Skeletal muscle satellite cell (primary cell): ENCODE results near the gene ADGRG7. TPM values are rescaled to one million over a fixed set of nuclear protein-coding genes. Genes with fewer than 3 reads are reported as not detected.

Source experiments
- H3K27me3 ChIP-seq: 2 replicates; pipeline ENCODE4 v1.7.0; 2013; ENCODE audit warnings: low read length; ENCODE audit not compliant: control insufficient read depth, insufficient read depth
- H3K36me3 ChIP-seq: 2 replicates; pipeline ENCODE4 v1.7.0; 2013; ENCODE audit warnings: mild to moderate bottlenecking, control low read depth, low read length; ENCODE audit not compliant: insufficient read depth
- H3K4me1 ChIP-seq: 2 replicates; pipeline ENCODE4 v1.7.0; 2013; ENCODE audit warnings: low read length; ENCODE audit not compliant: control insufficient read depth, insufficient read depth
- H3K4me2 ChIP-seq: 2 replicates; pipeline ENCODE4 v1.7.0; 2013; ENCODE audit warnings: mild to moderate bottlenecking, low read length
- H3K4me3 ChIP-seq: 2 replicates; pipeline ENCODE4 v1.7.0; 2013; ENCODE audit warnings: low read length
- H3K9ac ChIP-seq: 2 replicates; pipeline ENCODE4 v1.7.0; 2013; ENCODE audit warnings: mild to moderate bottlenecking, low read depth, low read length, moderate library complexity
- H3K9me3 ChIP-seq: replicated peaks from 2 replicates; pipeline ENCODE4 v1.7.0; 2013; ENCODE audit warnings: mild to moderate bottlenecking, control low read depth, low read length
- small RNA-seq: library from RNA; depleted of rRNA; stranded (forward); fragments of <200 nt; gene quantifications from one replicate; pipeline ENCODE3, GENCODE V24; 2012

ADGRG7 gene

GRCh38 chr3:100730524-100730923, 121.1 kb downstream of the ADGRG7 start:
- Histone ChIP-seq H3K4me1 (peaks cover 4% of the 10 kb centered on the region), H3K4me3 (no peak overlapping the region), H3K9ac (no peak overlapping the region), H3K36me3 (peaks cover 89% of the 10 kb centered on the region), H3K27me3 (no peaks in the 10 kb centered on the region), H3K4me2 (no peak overlapping the region), H3K9me3 (no peaks in the 10 kb centered on the region)

- H3K4me3 ChIP-seq, result no peak overlapping the region
- H3K27me3 ChIP-seq, result no peaks in the 10 kb centered on the region
- no peak overlapping the region for H3K4me2 ChIP-seq
- H3K9me3 ChIP-seq, result no peaks in the 10 kb centered on the region
- peaks cover 4% of the 10 kb centered on the region for H3K4me1 ChIP-seq
- no peak overlapping the region for H3K9ac ChIP-seq
- H3K36me3 ChIP-seq, result peaks cover 88% of the 10 kb centered on the region
Observed at GRCh38 chr3:100732435-100732834, 123.0 kb downstream of the ADGRG7 start.

GRCh38 chr3:100737334-100737733, 127.9 kb downstream of the ADGRG7 start:
- Histone ChIP-seq H3K9ac (no peak overlapping the region), H3K9me3 (no peaks in the 10 kb centered on the region), H3K4me1 (no peaks in the 10 kb centered on the region), H3K36me3 (peaks cover 92% of the 10 kb centered on the region), H3K4me3 (no peak overlapping the region), H3K27me3 (no peaks in the 10 kb centered on the region), H3K4me2 (no peak overlapping the region)

GRCh38 chr3:100740207-100740606, 130.8 kb downstream of the ADGRG7 start:
- no peaks in the 10 kb centered on the region for H3K27me3 ChIP-seq
- H3K36me3 ChIP-seq, result peaks cover 85% of the 10 kb centered on the region
- H3K4me1 ChIP-seq, result no peaks in the 10 kb centered on the region
- no peak overlapping the region for H3K4me3 ChIP-seq
- H3K9ac ChIP-seq, result no peak overlapping the region
- H3K9me3 ChIP-seq, result no peaks in the 10 kb centered on the region
- H3K4me2 ChIP-seq, result no peak overlapping the region

- Histone ChIP-seq H3K36me3 (peaks cover 81% of the 10 kb centered on the region), H3K4me3 (no peak overlapping the region), H3K4me2 (no peak overlapping the region), H3K9me3 (no peaks in the 10 kb centered on the region), H3K27me3 (no peaks in the 10 kb centered on the region), H3K4me1 (no peaks in the 10 kb centered on the region), H3K9ac (no peak overlapping the region)
Observed at GRCh38 chr3:100743535-100743934, 134.1 kb downstream of the ADGRG7 start.

- Histone ChIP-seq H3K27me3 (no peaks in the 10 kb centered on the region), H3K9me3 (no peaks in the 10 kb centered on the region), H3K36me3 (peaks cover 81% of the 10 kb centered on the region), H3K4me2 (no peak overlapping the region), H3K9ac (no peak overlapping the region), H3K4me3 (no peak overlapping the region), H3K4me1 (no peaks in the 10 kb centered on the region)
Observed at GRCh38 chr3:100744671-100745070, 135.3 kb downstream of the ADGRG7 start.

Small RNAs within 50 kb of the gene (small RNA-seq; reads per million reads assigned to genes)
- gene RF00322, result not detected
